GM12873 (cell line): ENCODE data around the gene DNAH12.
A peak's percentile ranks its signal among the peaks of the same experiment; 100 is the strongest.

ENCODE experiments used
- CTCF ChIP-seq: IDR thresholded peaks from 2 replicates; pipeline ENCODE4 v1.5.1; 2012; ENCODE audit warnings: low read depth, mild to moderate bottlenecking, moderate library complexity, low read length, control low read depth; ENCODE audit not compliant: insufficient read depth; ENCODE audit errors: missing control alignments

Gene DNAH12

DNA sequence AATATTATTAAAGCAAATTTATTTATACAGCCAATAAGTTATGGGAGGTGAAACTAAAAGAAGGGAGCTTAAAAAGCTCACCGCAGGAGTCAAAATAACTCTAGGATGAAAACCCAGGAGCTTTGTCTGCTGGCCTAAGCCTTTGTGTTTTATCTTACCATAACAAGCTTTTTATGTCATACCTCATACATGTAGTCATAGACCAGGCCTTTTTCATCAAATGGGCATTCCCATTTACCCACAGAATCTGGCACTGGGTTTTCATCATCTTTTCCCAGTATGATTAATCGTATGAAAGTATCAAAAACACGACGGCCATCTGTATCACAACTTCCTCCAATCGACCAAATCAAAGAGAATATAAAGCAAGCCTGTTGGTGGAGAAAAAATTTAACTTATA, 122.8 kb downstream of the DNAH12 start:
- no peak for TF ChIP-seq CTCF

DNA sequence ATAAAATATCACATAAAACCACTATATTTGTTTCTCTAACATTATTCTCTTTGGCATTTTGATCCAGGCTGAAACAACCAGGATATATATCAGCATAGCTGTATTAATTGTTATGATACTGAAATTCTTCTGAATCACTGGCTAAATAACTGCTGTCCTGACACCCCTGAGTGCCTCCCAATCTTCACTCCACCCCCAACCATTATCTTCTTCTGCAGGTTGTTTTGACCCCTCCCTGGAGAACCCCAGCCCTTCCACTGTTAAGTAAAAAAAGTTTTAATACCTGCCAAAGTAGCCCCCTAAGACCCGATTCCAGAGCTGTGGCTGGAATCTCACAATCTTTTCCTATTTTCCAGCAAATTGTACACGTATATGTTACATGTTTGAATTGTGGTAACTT, 124.1 kb downstream of the DNAH12 start:
- no peak for TF ChIP-seq CTCF

DNA sequence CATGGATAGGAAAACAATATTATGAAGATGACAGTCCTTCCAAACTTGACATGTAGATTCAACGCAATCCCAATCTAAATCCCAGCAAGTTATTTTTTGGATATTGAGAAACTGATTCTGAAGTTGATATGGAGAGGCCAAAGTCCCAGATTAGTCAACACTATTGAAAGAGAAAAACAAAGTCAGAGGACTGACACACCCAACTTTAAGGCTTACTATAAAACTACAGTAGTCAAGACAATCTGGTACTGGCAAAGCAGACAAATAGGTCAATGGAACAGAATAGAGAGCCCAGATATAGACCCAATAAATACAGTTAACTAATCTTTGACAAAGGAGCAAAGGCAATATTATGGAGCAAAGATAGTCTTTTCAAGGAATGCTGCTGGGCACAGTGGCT, 132.4 kb downstream of the DNAH12 start:
- TF ChIP-seq CTCF: no peak

GRCh38 chr3:57409471-57409870, 134.7 kb downstream of the DNAH12 start:
- no peak for TF ChIP-seq CTCF

DNA sequence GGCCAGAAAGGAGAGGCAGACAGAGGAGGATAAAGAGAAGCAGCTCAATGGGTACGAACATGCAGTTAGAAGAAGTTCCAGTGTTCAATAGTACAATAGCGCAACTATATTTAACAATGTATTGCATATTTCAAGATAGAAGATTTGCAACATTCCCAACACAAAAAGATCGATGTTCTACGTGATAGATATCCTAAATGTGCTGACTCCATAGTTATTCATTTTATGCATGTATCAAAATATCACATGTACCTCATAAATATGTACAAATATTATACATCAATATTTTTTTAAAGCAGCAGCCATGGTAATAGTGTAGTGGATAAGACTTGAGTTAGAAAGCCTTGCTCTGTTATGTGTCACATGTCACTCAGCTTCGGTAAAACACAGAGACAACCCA, 141.5 kb downstream of the DNAH12 start:
- no peak for TF ChIP-seq CTCF

DNA sequence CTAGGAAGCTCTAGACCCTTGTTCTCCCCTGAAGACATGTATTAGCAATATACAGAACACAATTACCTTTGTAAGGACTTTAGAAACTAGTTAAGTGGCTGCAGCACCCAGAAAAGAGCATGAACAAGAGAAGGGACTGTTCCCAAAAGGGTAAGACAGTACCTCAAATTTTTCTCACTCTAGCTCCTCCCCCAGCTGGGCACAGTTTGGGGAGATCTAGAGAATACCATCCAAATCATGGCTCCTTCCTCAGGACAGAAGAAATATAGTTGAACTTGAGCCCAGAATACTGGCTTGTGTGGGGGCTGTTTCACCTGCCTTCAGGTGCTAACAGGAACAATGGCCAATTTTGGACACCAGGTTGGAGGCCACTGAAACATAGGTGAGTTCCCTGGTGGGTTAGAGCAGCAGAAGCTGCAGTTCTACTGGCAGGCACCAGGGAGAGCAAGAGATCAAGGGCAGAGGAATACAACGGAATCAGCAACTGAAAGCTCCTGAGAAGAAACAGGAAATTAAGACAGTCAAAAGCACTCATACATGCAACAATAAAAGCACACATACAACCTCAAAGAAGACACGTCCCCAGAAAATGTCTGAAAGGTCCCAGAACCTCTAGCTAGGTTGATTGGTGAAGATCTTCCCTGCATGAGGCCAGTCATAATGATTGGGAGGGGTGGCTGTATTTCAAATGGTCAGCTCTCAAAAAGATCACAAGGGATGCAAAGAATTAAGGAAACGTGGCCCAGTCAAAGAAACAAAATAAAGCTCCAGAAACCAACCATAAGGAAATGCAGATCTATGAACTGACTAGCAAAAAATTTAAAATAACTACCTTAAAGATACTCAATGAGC, 146.7 kb downstream of the DNAH12 start:
- TF ChIP-seq CTCF: peak; percentile 98

- TF ChIP-seq CTCF: no peak
These were observed 150.2 kb downstream of the DNAH12 start for GRCh38 chr3:57393977-57394376.
